Measurements from ENCODE around the gene CITED2.

The CITED2 gene

GRCh38 chr6:139388384-139388783, 13.9 kb upstream of the CITED2 start:
- POLR2A ChIA-PET: no interaction called here
- DNase-seq (ENCODE audit: extremely low spot score): no peak
- CTCF ChIA-PET: interaction anchor here (1.2 kb wide), 1 partner anchor 14 kb away, joined by 3 read pairs; the partner anchor contains the start of gene CITED2
- TF ChIP-seq CTCF (IDR thresholded peaks at IDR 0.05; ENCODE audit: control extremely low read depth, extremely low read depth, low read depth, missing control alignments): no peak

- no peak for DNase-seq (ENCODE audit: extremely low spot score)
- POLR2A ChIA-PET: no interaction called here
- TF ChIP-seq CTCF (IDR thresholded peaks at IDR 0.05; ENCODE audit: control extremely low read depth, extremely low read depth, low read depth, missing control alignments): no peak
- CTCF ChIA-PET: interaction anchor here (1.1 to 2.4 kb wide), 3 partner anchors 13 to 22 kb away, joined by 3 to 7 read pairs (median 3); no protein-coding TSS in a partner anchor
Observed at GRCh38 chr6:139386404-139386803, 12.0 kb upstream of the CITED2 start.

GRCh38 chr6:139381216-139381865, 6.9 kb upstream of the CITED2 start:
- TF ChIP-seq CTCF (IDR thresholded peaks at IDR 0.05; ENCODE audit: control extremely low read depth, extremely low read depth, low read depth, missing control alignments): no peak
- POLR2A ChIA-PET: no interaction called here
- DNase-seq (ENCODE audit: extremely low spot score): no peak
- CTCF ChIA-PET: interaction anchor here (0.8 to 3.8 kb wide), 3 partner anchors 9 to 12 kb away, joined by 3 to 22 read pairs (median 3); no protein-coding TSS in a partner anchor

GRCh38 chr6:139380611-139381010, 6.2 kb upstream of the CITED2 start:
- ChIA-PET CTCF (interaction anchor here (0.8 to 3.8 kb wide), 3 partner anchors 10 to 16 kb away, joined by 3 to 22 read pairs (median 3); no protein-coding TSS in a partner anchor), POLR2A (no interaction called here)
- no peak for DNase-seq (ENCODE audit: extremely low spot score)
- no peak for TF ChIP-seq CTCF (IDR thresholded peaks at IDR 0.05; ENCODE audit: control extremely low read depth, extremely low read depth, low read depth, missing control alignments)

GRCh38 chr6:139380168-139380567, 5.7 kb upstream of the CITED2 start:
- DNase-seq (ENCODE audit: extremely low spot score): no peak
- CTCF ChIA-PET: interaction anchor here (1.0 to 3.0 kb wide), 2 partner anchors 10 to 15 kb away, joined by 3 to 15 read pairs; no protein-coding TSS in a partner anchor
- POLR2A ChIA-PET: no interaction called here
- TF ChIP-seq CTCF (IDR thresholded peaks at IDR 0.05; ENCODE audit: control extremely low read depth, extremely low read depth, low read depth, missing control alignments): no peak

- no peak for DNase-seq (ENCODE audit: extremely low spot score)
- CTCF ChIA-PET: interaction anchor here (0.9 to 3.0 kb wide), 5 partner anchors 9 to 472 kb away, joined by 3 to 15 read pairs (median 3); no protein-coding TSS in a partner anchor
- POLR2A ChIA-PET: no interaction called here
- no peak for TF ChIP-seq CTCF (IDR thresholded peaks at IDR 0.05; ENCODE audit: control extremely low read depth, extremely low read depth, low read depth, missing control alignments)
Observed at GRCh38 chr6:139378882-139379341, 4.5 kb upstream of the CITED2 start.

Measured in GM10248 (cell line).